NOMO-1 treated with DMSO at 0.1 percent for 48 hours (cell line): Measurements from ENCODE around the gene NEGR1.
"Not testable (repeated sequence)": the region's sequence is repeated elsewhere in the genome, so short reads cannot be mapped to it uniquely, and the experiment has no call there.

Experiments
- DNase-seq: peaks from one replicate; lab custom pipeline; 2025; ENCODE audit not compliant: unreplicated experiment; lab: John Stamatoyannopoulos, UW

NEGR1 gene

DNA sequence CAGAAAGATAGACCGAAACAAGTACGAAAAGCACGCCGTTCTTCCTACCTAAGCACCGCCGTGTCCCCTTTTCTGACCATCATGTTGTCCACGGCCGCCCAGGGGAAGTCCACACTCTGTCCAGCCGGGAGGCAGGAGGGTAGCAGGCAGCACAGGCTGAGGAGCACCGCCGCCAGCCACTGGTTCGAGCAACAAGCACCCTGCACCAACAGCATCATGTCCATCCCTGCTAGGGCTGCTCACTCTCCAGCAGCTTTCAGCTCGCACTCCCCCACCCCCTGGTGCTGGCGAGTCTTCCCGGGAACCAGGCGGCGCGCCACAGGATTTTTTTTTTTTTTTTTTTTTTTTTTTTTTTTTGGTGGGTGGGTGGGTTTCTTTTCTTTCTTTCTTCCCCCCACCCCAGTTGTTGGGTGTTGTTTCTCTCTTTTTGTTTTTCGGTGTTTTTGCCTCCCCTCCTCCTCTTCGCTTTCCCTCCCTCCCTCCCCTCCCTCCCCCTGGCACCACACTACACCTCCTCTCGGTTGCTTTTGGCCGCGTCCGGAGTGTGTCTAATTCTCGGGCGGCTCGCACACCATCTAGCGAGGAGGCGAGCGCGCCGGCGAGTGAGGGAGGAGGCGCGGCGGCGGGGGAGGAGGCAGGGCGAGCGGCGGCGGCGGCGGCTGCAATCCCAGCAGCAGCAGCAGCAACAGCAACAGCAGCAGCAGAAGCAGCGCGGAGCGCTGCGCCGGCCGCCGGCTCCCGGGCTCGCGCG is at the start of gene NEGR1:
Gene NEGR1, minus strand, starts transcription at position 269 of the 751 bp plus-strand sequence.
- peak; percentile 77 for DNase-seq

- no peak for DNase-seq
Measured at GRCh38 chr1:72326494-72326893, 44.2 kb upstream of the NEGR1 start.

GRCh38 chr1:72324451-72324850 is 42.1 kb upstream of the NEGR1 start:
- no peak for DNase-seq

GRCh38 chr1:72322910-72323309 is 40.6 kb upstream of the NEGR1 start:
- DNase-seq, result no peak

DNA sequence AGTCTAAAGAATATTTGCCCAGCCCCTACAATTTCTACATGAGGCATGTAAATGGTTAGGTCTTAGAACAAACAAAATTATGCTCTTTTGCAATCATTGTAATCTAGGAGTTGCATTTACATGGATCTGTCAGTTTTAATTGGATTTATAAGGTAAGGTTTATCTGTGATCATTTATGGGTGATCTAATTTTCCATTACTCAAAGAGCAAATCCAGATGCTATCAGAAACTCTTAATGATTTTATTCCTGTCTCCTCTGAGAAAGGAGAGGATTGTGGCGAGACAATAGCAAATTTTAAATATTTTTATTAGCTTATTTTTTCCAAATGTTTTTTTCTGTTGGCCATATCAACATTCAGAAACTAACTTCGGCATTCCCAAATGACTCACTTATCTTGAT is 14.2 kb upstream of the NEGR1 start:
- no peak for DNase-seq

DNA sequence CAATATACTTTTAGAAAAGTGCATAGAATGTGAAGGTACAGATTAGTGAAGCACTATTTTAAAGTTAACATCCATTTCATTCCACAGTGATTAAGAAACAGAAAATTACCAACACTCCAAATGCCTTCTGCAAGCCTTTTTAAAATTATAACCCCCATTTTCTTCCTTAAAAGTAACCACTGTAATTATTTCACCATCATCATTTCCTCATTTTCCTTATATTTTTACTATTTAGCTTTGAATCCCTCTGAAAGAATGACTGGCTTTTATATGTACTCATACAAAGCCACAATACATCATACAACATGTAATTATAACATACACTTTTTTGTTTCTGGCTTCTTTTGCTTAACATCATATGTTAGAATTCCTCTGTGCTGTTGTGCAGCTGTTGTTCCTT is 6.5 kb upstream of the NEGR1 start:
- DNase-seq, result peak; percentile 77

GRCh38 chr1:72286401-72286800 is 4.1 kb upstream of the NEGR1 start:
- DNase-seq, result no peak

DNA sequence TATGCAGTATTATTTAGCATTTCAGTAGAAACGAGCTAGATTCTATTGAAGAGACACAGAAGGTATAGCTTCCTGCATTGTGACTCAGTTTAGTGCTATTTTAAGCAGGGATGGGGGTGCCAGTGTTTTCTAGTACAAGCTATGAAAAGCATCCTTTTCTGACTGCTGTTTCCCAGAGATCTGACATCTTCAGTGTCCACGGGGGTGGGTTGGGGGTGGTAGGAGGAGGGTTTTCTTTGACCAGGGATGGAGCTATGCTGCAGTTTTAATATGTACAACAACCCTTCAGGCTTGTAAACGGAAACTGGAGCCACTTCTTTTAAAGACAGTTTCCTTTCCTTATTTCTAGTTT is 2.7 kb upstream of the NEGR1 start:
- peak; percentile 39 for DNase-seq

DNA sequence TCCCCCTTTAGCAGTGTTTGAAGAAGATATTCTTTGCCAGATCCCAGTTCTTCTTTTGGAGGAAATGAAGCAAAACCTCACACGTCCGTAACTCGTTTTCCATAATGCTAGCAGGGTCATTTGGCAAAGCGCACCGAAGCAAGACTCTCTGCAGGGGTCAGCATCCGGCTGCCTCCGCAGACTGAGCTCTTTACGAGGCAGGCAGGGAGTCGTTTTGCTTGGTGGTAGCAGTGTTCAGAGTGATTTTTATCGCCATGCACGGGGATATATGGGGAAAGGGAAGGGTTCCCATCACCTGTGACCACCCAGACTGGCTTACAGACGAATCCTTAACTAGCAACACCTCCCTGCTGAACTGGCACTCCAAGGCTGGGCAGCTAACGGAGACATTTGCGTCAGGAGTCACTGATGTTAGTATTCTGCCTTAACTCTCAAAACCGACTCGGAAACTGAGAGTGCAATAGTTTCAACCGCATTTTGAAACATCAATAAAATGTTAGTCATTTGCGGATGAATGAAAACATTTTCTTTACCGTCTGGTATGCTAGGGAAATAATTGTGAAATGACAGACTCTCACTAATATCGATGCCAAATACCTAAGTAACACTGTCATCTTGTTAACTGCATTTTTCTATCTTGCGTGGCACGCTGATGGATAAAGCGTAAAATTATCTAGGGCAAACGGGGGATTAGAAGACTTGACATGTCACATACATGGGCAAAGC is 2.2 kb upstream of the NEGR1 start:
- peak; percentile 59 for DNase-seq

- DNase-seq, result no peak
Measured at GRCh38 chr1:72284084-72284347, 1.7 kb upstream of the NEGR1 start.

- peak; percentile 51 for DNase-seq
Measured at GRCh38 chr1:72283307-72284083, 1.2 kb upstream of the NEGR1 start.

GRCh38 chr1:72283022-72283306 is 625 bp upstream of the NEGR1 start:
- peak; percentile 58 for DNase-seq

GRCh38 chr1:72281637-72282270 is 585 bp downstream of the NEGR1 start:
- DNase-seq, result no peak

GRCh38 chr1:72281144-72281543 is 1.2 kb downstream of the NEGR1 start:
- DNase-seq, result peak; percentile 81

GRCh38 chr1:72280711-72281110 is 1.6 kb downstream of the NEGR1 start:
- DNase-seq, result no peak

DNA sequence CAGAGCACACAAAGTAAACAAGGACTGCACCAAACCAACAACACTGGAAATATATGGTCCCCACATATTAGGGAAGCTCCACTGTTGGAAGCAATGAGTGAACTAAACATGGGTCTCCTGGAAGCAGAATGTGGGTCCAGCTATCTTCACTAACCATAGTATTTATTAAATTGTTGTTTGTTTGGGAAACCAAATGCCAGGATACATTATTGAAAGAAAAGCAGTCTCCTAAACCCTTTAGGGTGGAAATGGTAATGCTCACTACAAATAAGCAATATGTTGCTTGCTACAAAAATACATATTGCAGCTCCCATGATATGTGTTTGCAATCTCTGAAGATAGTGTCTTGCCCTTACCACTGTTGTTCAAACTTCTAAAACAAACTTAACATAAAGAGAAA is 2.2 kb downstream of the NEGR1 start:
- no peak for DNase-seq

DNA sequence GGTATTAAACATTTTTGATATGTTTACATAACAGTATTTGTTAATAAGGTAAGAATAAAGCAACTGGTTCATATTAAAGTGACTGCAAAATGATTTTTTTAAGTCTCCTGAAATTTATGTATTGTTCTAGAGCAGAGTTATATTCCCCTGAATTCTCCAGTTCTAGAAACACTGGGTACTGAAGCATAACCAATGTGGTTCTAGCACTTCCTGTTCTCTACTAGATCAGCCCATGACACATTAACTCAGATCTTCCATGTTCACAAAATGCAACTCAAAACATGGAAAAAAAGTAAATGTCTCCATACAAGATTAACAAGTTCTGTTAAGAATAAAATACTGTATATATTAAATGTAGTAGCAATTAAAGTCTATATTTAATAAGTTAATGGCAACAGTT is 3.9 kb downstream of the NEGR1 start:
- DNase-seq, result peak; percentile 6

DNA sequence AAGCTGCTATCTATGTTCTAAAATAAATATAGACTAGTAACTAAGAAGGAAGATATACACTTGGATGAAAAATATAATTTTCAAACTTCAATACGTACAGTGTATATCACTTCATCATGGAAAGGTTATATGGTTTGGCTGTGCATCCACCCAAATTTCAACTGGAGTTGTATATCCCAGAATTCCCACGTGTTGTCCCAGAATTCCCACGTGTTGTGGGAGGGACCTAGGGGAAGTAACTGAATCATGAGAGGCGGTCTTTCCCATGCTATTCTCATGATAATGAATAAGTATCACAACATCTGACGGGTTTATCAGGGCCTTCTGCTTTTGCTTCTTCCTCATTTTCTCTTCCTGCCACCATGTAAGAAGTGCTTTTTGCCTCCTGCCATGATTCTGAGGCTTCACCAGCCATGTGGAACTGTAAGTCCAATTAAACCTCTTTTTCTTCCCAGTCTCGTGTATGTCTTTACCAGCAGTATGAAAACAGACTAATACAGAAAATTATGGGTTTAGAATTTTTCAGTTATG is 10.7 kb downstream of the NEGR1 start:
- peak; percentile 3 for DNase-seq

GRCh38 chr1:72262735-72263134 is 19.6 kb downstream of the NEGR1 start:
- DNase-seq, result no peak

GRCh38 chr1:72253132-72253531 is 29.2 kb downstream of the NEGR1 start:
- no peak for DNase-seq

DNA sequence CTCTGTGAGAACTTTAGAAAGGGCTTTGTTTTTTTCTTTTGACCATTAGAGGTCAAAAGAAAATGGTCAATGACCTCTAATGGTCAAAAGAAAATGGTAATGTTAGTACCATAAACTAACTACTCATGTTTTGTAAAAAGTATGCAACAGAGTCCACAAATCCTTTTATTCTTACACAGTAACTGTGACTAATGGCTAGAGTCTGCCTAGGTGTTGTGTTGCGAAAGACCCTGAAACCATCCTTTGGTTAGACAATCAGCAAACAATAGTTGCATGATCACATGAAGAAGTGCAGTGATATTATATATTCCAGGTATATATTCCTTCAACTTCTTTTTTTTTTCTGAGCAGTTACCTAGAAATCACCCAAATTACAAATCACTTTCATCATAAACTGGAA is 40.9 kb downstream of the NEGR1 start:
- DNase-seq, result no peak

GRCh38 chr1:72235931-72236330 is 46.4 kb downstream of the NEGR1 start:
- not testable (repeated sequence) for DNase-seq
